ENCODE results near the gene VPS33A. TPM values are rescaled to one million over a fixed set of nuclear protein-coding genes. Genes with fewer than 3 reads are reported as not detected.

Gene VPS33A
- total RNA-seq, 1 experiment from 2014 or later = 35.2 TPM

GRCh38 chr12:122185494-122186082, 80.7 kb downstream of the VPS33A start:
- intact Hi-C loops (cut with micrococcal nuclease; ENCODE audit: unreplicated experiment) (loop anchor here (10.0 kb wide), 1 partner anchor 131 kb away; no protein-coding TSS in a partner anchor), in situ Hi-C loops (cut with HindIII; ENCODE audit: low pct_unique_long_range_greater_than_20kb, low sequenced_read_pairs) (no loop called here)
- ChIA-PET CTCF (no interaction called here), POLR2A (no interaction called here)
- Histone ChIP-seq H3K27ac (ENCODE audit: low read length) (no peak overlapping the region), H3K4me3 (ENCODE audit: low read depth in 2 of 2, low read length in 2 of 2) (no peak overlapping the region), H3K36me3 (ENCODE audit: control insufficient read depth, insufficient read depth, low read length) (no peaks in the 10 kb centered on the region), H3K4me1 (ENCODE audit: control insufficient read depth, insufficient read depth, low read length) (no peaks in the 10 kb centered on the region), H3K9me3 (ENCODE audit: control insufficient read depth, insufficient read depth, low read depth, low read length) (no peaks in the 10 kb centered on the region), H3K27me3 (ENCODE audit: control insufficient read depth, insufficient read depth, low read length) (no peaks in the 10 kb centered on the region)
- no TSS peak for BruUV-seq (replicated peaks)
- DNase-seq (ENCODE audit: low read depth, low spot score) (no peak), ATAC-seq (no peak)
- TF ChIP-seq TCF7L2 (IDR thresholded peaks at IDR 0.05; ENCODE audit: low read depth, low read length) (no peak), POLR2AphosphoS5 (IDR thresholded peaks at IDR 0.05; ENCODE audit: low read depth, low read length) (no peak), REST (IDR thresholded peaks at IDR 0.05; ENCODE audit: insufficient read depth in 1 of 2, low read depth in 2 of 2, low read length in 1 of 2) (no peak), SIN3A (IDR thresholded peaks at IDR 0.05; ENCODE audit: borderline replicate concordance, insufficient read depth, low read depth, low read length) (no peak)
- TF ChIP-seq, protein P1, sequence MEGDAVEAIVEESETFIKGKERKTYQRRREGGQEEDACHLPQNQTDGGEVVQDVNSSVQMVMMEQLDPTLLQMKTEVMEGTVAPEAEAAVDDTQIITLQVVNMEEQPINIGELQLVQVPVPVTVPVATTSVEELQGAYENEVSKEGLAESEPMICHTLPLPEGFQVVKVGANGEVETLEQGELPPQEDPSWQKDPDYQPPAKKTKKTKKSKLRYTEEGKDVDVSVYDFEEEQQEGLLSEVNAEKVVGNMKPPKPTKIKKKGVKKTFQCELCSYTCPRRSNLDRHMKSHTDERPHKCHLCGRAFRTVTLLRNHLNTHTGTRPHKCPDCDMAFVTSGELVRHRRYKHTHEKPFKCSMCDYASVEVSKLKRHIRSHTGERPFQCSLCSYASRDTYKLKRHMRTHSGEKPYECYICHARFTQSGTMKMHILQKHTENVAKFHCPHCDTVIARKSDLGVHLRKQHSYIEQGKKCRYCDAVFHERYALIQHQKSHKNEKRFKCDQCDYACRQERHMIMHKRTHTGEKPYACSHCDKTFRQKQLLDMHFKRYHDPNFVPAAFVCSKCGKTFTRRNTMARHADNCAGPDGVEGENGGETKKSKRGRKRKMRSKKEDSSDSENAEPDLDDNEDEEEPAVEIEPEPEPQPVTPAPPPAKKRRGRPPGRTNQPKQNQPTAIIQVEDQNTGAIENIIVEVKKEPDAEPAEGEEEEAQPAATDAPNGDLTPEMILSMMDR (IDR thresholded peaks at IDR 0.05) = no peak

- intact Hi-C loops (cut with micrococcal nuclease; ENCODE audit: unreplicated experiment) = loop anchor here (10.0 kb wide), 1 partner anchor 130 kb away; no protein-coding TSS in a partner anchor
These were observed 81.2 kb downstream of the VPS33A start for GRCh38 chr12:122185079-122185478.

More at GRCh38 chr12:122185079-122185478, 81.2 kb downstream of the VPS33A start:
- BruUV-seq (replicated peaks) = no TSS peak
- in situ Hi-C loops (cut with HindIII; ENCODE audit: low pct_unique_long_range_greater_than_20kb, low sequenced_read_pairs) = no loop called here
- H3K27me3 ChIP-seq (ENCODE audit: control insufficient read depth, insufficient read depth, low read length) = no peaks in the 10 kb centered on the region
- H3K4me3 ChIP-seq (ENCODE audit: low read depth in 2 of 2, low read length in 2 of 2) = no peak overlapping the region
- POLR2A ChIA-PET = no interaction called here
- no peaks in the 10 kb centered on the region for H3K36me3 ChIP-seq (ENCODE audit: control insufficient read depth, insufficient read depth, low read length)
- no peak overlapping the region for H3K27ac ChIP-seq (ENCODE audit: low read length)
- CTCF ChIA-PET = no interaction called here
- DNase-seq (ENCODE audit: low read depth, low spot score) (no peak), ATAC-seq (no peak)
- TF ChIP-seq SIN3A (IDR thresholded peaks at IDR 0.05; ENCODE audit: borderline replicate concordance, insufficient read depth, low read depth, low read length) (no peak), TCF7L2 (IDR thresholded peaks at IDR 0.05; ENCODE audit: low read depth, low read length) (no peak), POLR2AphosphoS5 (IDR thresholded peaks at IDR 0.05; ENCODE audit: low read depth, low read length) (no peak), REST (IDR thresholded peaks at IDR 0.05; ENCODE audit: insufficient read depth in 1 of 2, low read depth in 2 of 2, low read length in 1 of 2) (no peak)
- TF ChIP-seq, protein P1 (IDR thresholded peaks at IDR 0.05) = no peak
- H3K4me1 ChIP-seq (ENCODE audit: control insufficient read depth, insufficient read depth, low read length) = no peaks in the 10 kb centered on the region
- no peaks in the 10 kb centered on the region for H3K9me3 ChIP-seq (ENCODE audit: control insufficient read depth, insufficient read depth, low read depth, low read length)

Measured in Panc1 (cell line).